ENCODE data around the gene ELAVL2. TPM values are rescaled to one million over a fixed set of nuclear protein-coding genes. Genes with fewer than 3 reads are reported as not detected.

The ELAVL2 gene
- total and polyA plus RNA-seq, 9 of the 15 experiments (the other 6 are each of a cell fraction or from before 2014, with no cell fraction given), result not detected

DNA sequence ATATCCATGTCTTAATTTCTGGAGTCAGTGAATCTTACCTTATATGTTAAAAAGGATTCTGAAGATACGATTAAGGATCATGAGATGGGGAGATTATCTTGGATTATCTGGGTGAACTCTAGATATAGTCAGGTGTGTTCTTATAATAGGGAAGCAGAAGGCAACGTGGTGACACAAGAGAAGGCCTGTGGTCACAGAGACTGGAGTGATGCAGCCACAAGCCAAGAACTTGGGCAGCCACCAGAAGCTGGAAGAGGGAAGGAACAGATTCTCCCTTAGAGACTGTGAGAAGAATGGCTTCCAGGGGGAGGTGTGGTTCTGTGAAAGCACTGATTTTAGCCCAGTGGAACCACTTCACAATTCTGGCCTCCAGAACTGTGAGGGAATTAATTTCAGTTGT is 177.4 kb downstream of the ELAVL2 start:
- no peaks in the 10 kb centered on the region for H3K79me2 ChIP-seq (ENCODE audit: control insufficient read depth, insufficient read depth, low read length)
- no peak overlapping the region for H3K9ac ChIP-seq (ENCODE audit: insufficient read depth in 1 of 2, low read depth in 2 of 2, low read length in 2 of 2)
- in situ Hi-C loops (cut with MboI), result no loop called here
- H2AFZ ChIP-seq (ENCODE audit: low read depth, low read length), result no peak overlapping the region
- H3K27me3 ChIP-seq (ENCODE audit: control insufficient read depth in 2 of 2, insufficient read depth in 2 of 2, low read length in 2 of 2), result no peaks in the 10 kb centered on the region
- WGBS (ENCODE audit: insufficient coverage, low coverage, missing lambda C conversion rate), result no CpG with 5 or more reads among the region's 2 CpGs
- CTCF ChIA-PET (ENCODE audit: low intra/inter-chr PET ratio), result no interaction called here
- no peak overlapping the region for H3K4me2 ChIP-seq (ENCODE audit: insufficient read depth, low read length)
- FAIRE-seq (no peak), DNase-seq (ENCODE audit: extremely low read depth in 1 of 4, low spot score in 3 of 4) (no peak), ATAC-seq (no peak)
- intact Hi-C loops (cut with micrococcal nuclease), result no loop called here
- no peaks in the 10 kb centered on the region for H3K9me1 ChIP-seq (ENCODE audit: control insufficient read depth, insufficient read depth, low read length)
- no TSS peak for BruUV-seq (replicated peaks)
- H4K20me1 ChIP-seq (replicated peaks; ENCODE audit: control insufficient read depth, insufficient read depth, low read length), result no peaks in the 10 kb centered on the region
- no peak overlapping the region for H3K4me3 ChIP-seq
- H3K27ac ChIP-seq (ENCODE audit: extremely low read depth, low read depth, low read length), result no peak overlapping the region
- H3K9me3 ChIP-seq (replicated peaks; ENCODE audit: control insufficient read depth, insufficient read depth, low read depth, low read length), result no peaks in the 10 kb centered on the region
- no peaks in the 10 kb centered on the region for H3K36me3 ChIP-seq (ENCODE audit: control insufficient read depth, insufficient read depth, low read length)
- no peaks in the 10 kb centered on the region for H3K4me1 ChIP-seq (replicated peaks in 1 of 2; ENCODE audit: control insufficient read depth in 2 of 2, insufficient read depth in 2 of 2, low read length in 2 of 2)
- POLR2A ChIA-PET, result no interaction called here
- TF ChIP-seq BCOR (IDR thresholded peaks at IDR 0.05), result no peak

DNA sequence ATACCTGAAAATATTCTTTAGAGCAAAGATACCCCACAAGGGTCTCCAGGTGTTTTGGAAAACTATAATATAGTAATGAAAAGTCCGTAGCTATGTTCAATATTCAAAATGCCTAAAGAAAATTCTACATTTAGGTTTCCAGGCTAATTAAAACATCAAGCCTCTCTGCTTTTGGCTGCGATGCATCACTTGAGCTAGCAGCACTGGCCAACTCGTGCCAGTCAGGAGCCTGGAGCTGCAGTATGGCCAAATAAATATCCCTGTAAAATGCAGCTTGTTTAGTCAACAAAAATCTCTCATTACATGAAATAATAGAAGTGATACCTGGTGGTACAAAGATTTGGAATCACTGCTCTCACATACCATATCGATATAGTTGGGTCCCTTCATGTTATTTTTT is 181.1 kb downstream of the ELAVL2 start:
- WGBS (ENCODE audit: insufficient coverage, low coverage, missing lambda C conversion rate), result no CpG with 5 or more reads among the region's 4 CpGs
- POLR2A ChIA-PET, result no interaction called here
- no TSS peak for BruUV-seq (replicated peaks)

More for the DNA sequence above, 181.1 kb downstream of the ELAVL2 start:
- Histone ChIP-seq H3K79me2 (ENCODE audit: control insufficient read depth, insufficient read depth, low read length) (no peaks in the 10 kb centered on the region), H4K20me1 (replicated peaks; ENCODE audit: control insufficient read depth, insufficient read depth, low read length) (no peaks in the 10 kb centered on the region), H3K4me1 (replicated peaks in 1 of 2; ENCODE audit: control insufficient read depth in 2 of 2, insufficient read depth in 2 of 2, low read length in 2 of 2) (no peaks in the 10 kb centered on the region), H2AFZ (ENCODE audit: low read depth, low read length) (no peak overlapping the region), H3K9ac (ENCODE audit: insufficient read depth in 1 of 2, low read depth in 2 of 2, low read length in 2 of 2) (no peak overlapping the region), H3K9me1 (ENCODE audit: control insufficient read depth, insufficient read depth, low read length) (no peaks in the 10 kb centered on the region), H3K9me3 (replicated peaks; ENCODE audit: control insufficient read depth, insufficient read depth, low read depth, low read length) (no peaks in the 10 kb centered on the region), H3K36me3 (ENCODE audit: control insufficient read depth, insufficient read depth, low read length) (no peaks in the 10 kb centered on the region), H3K4me2 (ENCODE audit: insufficient read depth, low read length) (no peak overlapping the region), H3K4me3 (no peak overlapping the region), H3K27ac (ENCODE audit: extremely low read depth, low read depth, low read length) (no peak overlapping the region), H3K27me3 (ENCODE audit: control insufficient read depth in 2 of 2, insufficient read depth in 2 of 2, low read length in 2 of 2) (no peaks in the 10 kb centered on the region)
- intact Hi-C loops (cut with micrococcal nuclease), result no loop called here
- in situ Hi-C loops (cut with MboI), result no loop called here
- DNase-seq (ENCODE audit: extremely low read depth in 1 of 4, low spot score in 3 of 4) (no peak), ATAC-seq (no peak), FAIRE-seq (no peak)
- CTCF ChIA-PET (ENCODE audit: low intra/inter-chr PET ratio), result no interaction called here
- TF ChIP-seq SMARCB1 (IDR thresholded peaks at IDR 0.05; ENCODE audit: insufficient read length, low read depth) (no peak), FOXA3 (CRISPR knock-in tag; conservative IDR thresholded peaks at IDR 0.05 in 1 of 2, IDR thresholded peaks at IDR 0.05 in 1 of 2) (no peak), SIN3B (IDR thresholded peaks at IDR 0.05; ENCODE audit: low read depth) (no peak), PURB (CRISPR knock-in tag; IDR thresholded peaks at IDR 0.05; ENCODE audit: low read depth) (no peak), ZNF766 (CRISPR knock-in tag; conservative IDR thresholded peaks at IDR 0.05) (no peak)
- TF ChIP-seq, protein P1, sequence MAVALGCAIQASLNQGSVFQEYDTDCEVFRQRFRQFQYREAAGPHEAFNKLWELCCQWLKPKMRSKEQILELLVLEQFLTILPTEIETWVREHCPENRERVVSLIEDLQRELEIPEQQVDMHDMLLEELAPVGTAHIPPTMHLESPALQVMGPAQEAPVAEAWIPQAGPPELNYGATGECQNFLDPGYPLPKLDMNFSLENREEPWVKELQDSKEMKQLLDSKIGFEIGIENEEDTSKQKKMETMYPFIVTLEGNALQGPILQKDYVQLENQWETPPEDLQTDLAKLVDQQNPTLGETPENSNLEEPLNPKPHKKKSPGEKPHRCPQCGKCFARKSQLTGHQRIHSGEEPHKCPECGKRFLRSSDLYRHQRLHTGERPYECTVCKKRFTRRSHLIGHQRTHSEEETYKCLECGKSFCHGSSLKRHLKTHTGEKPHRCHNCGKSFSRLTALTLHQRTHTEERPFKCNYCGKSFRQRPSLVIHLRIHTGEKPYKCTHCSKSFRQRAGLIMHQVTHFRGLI (CRISPR knock-in tag; IDR thresholded peaks at IDR 0.05), result no peak
- TF ChIP-seq, protein P2, sequence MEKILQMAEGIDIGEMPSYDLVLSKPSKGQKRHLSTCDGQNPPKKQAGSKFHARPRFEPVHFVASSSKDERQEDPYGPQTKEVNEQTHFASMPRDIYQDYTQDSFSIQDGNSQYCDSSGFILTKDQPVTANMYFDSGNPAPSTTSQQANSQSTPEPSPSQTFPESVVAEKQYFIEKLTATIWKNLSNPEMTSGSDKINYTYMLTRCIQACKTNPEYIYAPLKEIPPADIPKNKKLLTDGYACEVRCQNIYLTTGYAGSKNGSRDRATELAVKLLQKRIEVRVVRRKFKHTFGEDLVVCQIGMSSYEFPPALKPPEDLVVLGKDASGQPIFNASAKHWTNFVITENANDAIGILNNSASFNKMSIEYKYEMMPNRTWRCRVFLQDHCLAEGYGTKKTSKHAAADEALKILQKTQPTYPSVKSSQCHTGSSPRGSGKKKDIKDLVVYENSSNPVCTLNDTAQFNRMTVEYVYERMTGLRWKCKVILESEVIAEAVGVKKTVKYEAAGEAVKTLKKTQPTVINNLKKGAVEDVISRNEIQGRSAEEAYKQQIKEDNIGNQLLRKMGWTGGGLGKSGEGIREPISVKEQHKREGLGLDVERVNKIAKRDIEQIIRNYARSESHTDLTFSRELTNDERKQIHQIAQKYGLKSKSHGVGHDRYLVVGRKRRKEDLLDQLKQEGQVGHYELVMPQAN (IDR thresholded peaks at IDR 0.05; ENCODE audit: borderline replicate concordance), result no peak
- TF ChIP-seq, protein P3, sequence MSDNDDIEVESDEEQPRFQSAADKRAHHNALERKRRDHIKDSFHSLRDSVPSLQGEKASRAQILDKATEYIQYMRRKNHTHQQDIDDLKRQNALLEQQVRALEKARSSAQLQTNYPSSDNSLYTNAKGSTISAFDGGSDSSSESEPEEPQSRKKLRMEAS (CRISPR knock-in tag; IDR thresholded peaks at IDR 0.05), result no peak
